Parathyroid adenoma (tissue), 2 donors: ENCODE measurements around the gene TBXT.

Experiments used
- H2AFZ ChIP-seq: fragments of 300-600 bp; sonication (generic); one replicate; pipeline ENCODE4 v1.7.0; 2017; ENCODE audit warnings: antibody characterized with exemption, mild to moderate bottlenecking
- H3K27ac ChIP-seq: fragments of 300-600 bp; sonication (generic); one replicate; pipeline ENCODE4 v1.7.0; 2017
- H3K27me3 ChIP-seq: fragments of 300-600 bp; sonication (generic); one replicate; pipeline ENCODE4 v1.7.0; 2017; ENCODE audit warnings: low read length; ENCODE audit not compliant: control insufficient read depth, insufficient read depth
- H3K36me3 ChIP-seq: fragments of 300-600 bp; sonication (generic); one replicate; pipeline ENCODE4 v1.7.0; 2017; ENCODE audit warnings: low read length; ENCODE audit not compliant: control insufficient read depth, insufficient read depth
- H3K4me1 ChIP-seq: fragments of 300-600 bp; sonication (generic); one replicate; pipeline ENCODE4 v1.7.0; 2017; ENCODE audit warnings: control low read depth
- H3K4me2 ChIP-seq: fragments of 300-600 bp; sonication (generic); one replicate; pipeline ENCODE4 v1.7.0; 2017; ENCODE audit warnings: low read length
- H3K4me3 ChIP-seq: fragments of 300-600 bp; sonication (generic); one replicate; pipeline ENCODE4 v1.7.0; 2017; ENCODE audit warnings: low read depth, low read length
- H3K79me2 ChIP-seq: fragments of 300-600 bp; sonication (generic); one replicate; pipeline ENCODE4 v1.7.0; 2017; ENCODE audit warnings: control low read depth
- H3K9ac ChIP-seq: fragments of 300-600 bp; sonication (generic); one replicate; pipeline ENCODE4 v1.7.0; 2017; ENCODE audit warnings: mild to moderate bottlenecking
- H3K9me3 ChIP-seq: fragments of 300-600 bp; sonication (generic); one replicate; pipeline ENCODE4 v1.7.0; 2017; ENCODE audit warnings: low read length; ENCODE audit not compliant: control insufficient read depth
- CTCF ChIP-seq: fragments of 300-600 bp; sonication (generic); IDR thresholded peaks from one replicate; pipeline ENCODE4 v1.7.0; 2017; ENCODE audit warnings: antibody characterized with exemption, mild to moderate bottlenecking
- donor health status: primary hyperparathyroidism.

Gene TBXT

GRCh38 chr6:166167258-166167731, 356 bp downstream of the TBXT start:
- Histone ChIP-seq H3K27me3 (no peaks in the 10 kb centered on the region), H3K27ac (no peak overlapping the region), H3K4me3 (peak overlapping the region; percentile 20), H3K4me2 (peak overlapping the region; percentile 9), H3K4me1 (peaks cover 3% of the 10 kb centered on the region), H3K79me2 (no peaks in the 10 kb centered on the region), H3K36me3 (no peaks in the 10 kb centered on the region), H2AFZ (no peak overlapping the region), H3K9ac (no peak overlapping the region), H3K9me3 (no peaks in the 10 kb centered on the region)
- TF ChIP-seq CTCF = no peak

DNA sequence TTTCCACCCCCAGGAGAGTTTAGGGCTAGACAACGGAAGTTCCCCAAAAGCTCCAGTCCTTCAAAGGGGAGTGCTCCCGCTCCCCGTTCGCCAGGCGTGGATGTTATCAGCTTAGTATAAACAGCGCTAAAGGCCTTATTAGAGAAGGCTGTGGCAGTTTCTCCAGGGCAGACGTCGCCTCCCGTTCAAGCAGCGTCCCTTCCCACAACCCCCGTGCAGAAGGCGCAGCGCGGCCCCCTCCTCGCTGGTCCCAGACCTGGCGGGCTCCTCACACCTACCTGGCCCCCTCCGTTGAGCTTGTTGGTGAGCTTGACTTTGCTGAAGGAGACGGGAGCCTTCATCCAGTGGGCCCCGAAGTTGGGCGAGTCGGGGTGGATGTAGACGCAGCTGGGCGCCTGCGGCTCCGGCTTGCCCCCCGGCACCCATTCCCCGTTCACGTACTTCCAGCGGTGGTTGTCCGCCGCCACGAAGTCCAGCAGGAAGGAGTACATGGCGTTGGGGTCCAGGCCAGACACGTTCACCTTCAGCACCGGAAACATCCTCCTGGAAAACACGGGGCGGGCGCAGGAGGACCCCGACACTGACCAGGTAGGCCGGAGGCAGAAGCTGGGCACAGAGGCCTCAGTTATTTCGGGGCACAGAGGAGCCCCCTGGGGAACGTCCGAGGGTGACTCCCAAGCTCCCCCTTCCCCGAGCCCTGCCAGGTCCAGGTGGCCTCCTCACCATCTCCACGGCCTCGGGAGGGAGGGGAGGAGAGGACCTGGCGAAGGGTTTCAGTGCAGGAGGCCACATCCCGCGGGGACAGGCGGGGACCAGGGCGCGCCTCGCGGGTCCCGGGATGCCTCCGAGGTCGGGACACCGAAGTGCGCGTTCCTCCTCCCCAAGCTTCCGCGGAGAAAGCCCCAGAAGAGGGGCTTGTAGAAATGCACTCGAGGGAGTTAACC, 1.1 kb downstream of the TBXT start:
- TF ChIP-seq CTCF = no peak
- Histone ChIP-seq H3K27ac (no peak overlapping the region), H3K9me3 (no peaks in the 10 kb centered on the region), H3K4me3 (no peak overlapping the region), H3K27me3 (no peaks in the 10 kb centered on the region), H3K4me1 (peaks cover 3% of the 10 kb centered on the region), H2AFZ (no peak overlapping the region), H3K79me2 (no peaks in the 10 kb centered on the region), H3K4me2 (peak overlapping the region; percentile 9), H3K36me3 (no peaks in the 10 kb centered on the region), H3K9ac (no peak overlapping the region)

GRCh38 chr6:166165558-166166313, 1.9 kb downstream of the TBXT start:
- no peak overlapping the region for H3K9ac ChIP-seq
- no peak overlapping the region for H3K4me3 ChIP-seq
- H3K27ac ChIP-seq = no peak overlapping the region
- no peaks in the 10 kb centered on the region for H3K27me3 ChIP-seq
- H3K4me1 ChIP-seq = peaks cover 3% of the 10 kb centered on the region
- H3K4me2 ChIP-seq = no peak overlapping the region
- H3K9me3 ChIP-seq = no peaks in the 10 kb centered on the region
- no peak overlapping the region for H2AFZ ChIP-seq
- no peaks in the 10 kb centered on the region for H3K79me2 ChIP-seq
- no peaks in the 10 kb centered on the region for H3K36me3 ChIP-seq
- no peak for TF ChIP-seq CTCF

- no peaks in the 10 kb centered on the region for H3K27me3 ChIP-seq
- no peaks in the 10 kb centered on the region for H3K36me3 ChIP-seq
- TF ChIP-seq CTCF = no peak
- no peak overlapping the region for H3K27ac ChIP-seq
- H3K79me2 ChIP-seq = no peaks in the 10 kb centered on the region
- H3K9ac ChIP-seq = no peak overlapping the region
- no peak overlapping the region for H3K4me3 ChIP-seq
- H3K4me1 ChIP-seq = no peaks in the 10 kb centered on the region
- H3K9me3 ChIP-seq = no peaks in the 10 kb centered on the region
- no peak overlapping the region for H3K4me2 ChIP-seq
- H2AFZ ChIP-seq = no peak overlapping the region
Observed at GRCh38 chr6:166162599-166163342, 4.9 kb downstream of the TBXT start.
